CD4-positive, alpha-beta memory T cell (primary cell): ENCODE results near the gene SYT17. TPM values are rescaled to one million over a fixed set of nuclear protein-coding genes. Genes with fewer than 3 reads are reported as not detected.

ENCODE experiments used
- CTCF ChIA-PET: fragments of 350-600 bp; sonication (Branson Sonifier 250); formaldehyde crosslinking; loops from one replicate; lab custom pipeline; 2021; ENCODE audit warnings: inconsistent platforms; ENCODE audit not compliant: partially characterized antibody; lab: Charles Lee
- POLR2A ChIA-PET: fragments of 350-600 bp; sonication (Branson Sonifier 250); formaldehyde crosslinking; loops from one replicate; lab custom pipeline; 2021; ENCODE audit not compliant: partially characterized antibody; lab: Charles Lee
- DNase-seq, 5 donors: peaks; one replicate each; pipeline versions ENCODE4 v3.0.0 to v3.0.0-alpha.2; 2020 to 2022; ENCODE audit warnings: mixed read lengths in 1 of 5
- H3K27ac ChIP-seq: one replicate; pipeline ENCODE4 v1.7.0; 2013; ENCODE audit warnings: low read depth, low read length
- H3K27me3 ChIP-seq: 2 replicates; pipeline ENCODE4 v1.7.0; 2013; ENCODE audit warnings: mild to moderate bottlenecking, low read length, moderate library complexity; ENCODE audit not compliant: insufficient read depth
- H3K36me3 ChIP-seq: 2 replicates; pipeline ENCODE4 v1.7.0; 2013; ENCODE audit warnings: mild to moderate bottlenecking, low read length, moderate library complexity; ENCODE audit not compliant: insufficient read depth
- H3K4me1 ChIP-seq: 2 replicates; pipeline ENCODE4 v1.7.0; 2013; ENCODE audit warnings: mild to moderate bottlenecking, low read length, moderate library complexity; ENCODE audit not compliant: insufficient read depth
- H3K4me3 ChIP-seq, 2 donors: one replicate each; pipeline ENCODE4 v1.7.0; 2013; ENCODE audit warnings: low read length in 2 of 2, mild to moderate bottlenecking in 1 of 2
- H3K9me3 ChIP-seq, 2 donors: one replicate each; pipeline ENCODE4 v1.7.0; 2013; ENCODE audit warnings: low read length in 2 of 2, control low read depth in 1 of 2; ENCODE audit not compliant: control insufficient read depth in 1 of 2
- H3K27ac Mint-ChIP-seq, 7 donors: one replicate each; pipeline ENCODE4 v1.8.0; 2020 to 2021; ENCODE audit warnings: mixed read lengths in 7 of 7, mild to moderate bottlenecking in 6 of 7, inconsistent platforms in 3 of 7, moderate library complexity in 3 of 7
- H3K27me3 Mint-ChIP-seq, 2 donors: one replicate each; pipeline ENCODE4 v1.8.0; 2020 to 2021; ENCODE audit warnings: mixed read lengths in 2 of 2
- H3K36me3 Mint-ChIP-seq, 2 donors: one replicate each; pipeline ENCODE4 v1.8.0; 2020 to 2021; ENCODE audit warnings: mixed read lengths in 2 of 2, inconsistent platforms in 1 of 2, mild to moderate bottlenecking in 1 of 2
- H3K4me1 Mint-ChIP-seq, 4 donors: one replicate each; pipeline ENCODE4 v1.8.0; 2020 to 2021; ENCODE audit warnings: mixed read lengths in 4 of 4, mild to moderate bottlenecking in 1 of 4
- H3K4me3 Mint-ChIP-seq, 8 donors: one replicate each; pipeline ENCODE4 v1.8.0; 2020 to 2021; ENCODE audit warnings: mixed read lengths in 8 of 8, mild to moderate bottlenecking in 7 of 8, moderate library complexity in 6 of 8, inconsistent platforms in 3 of 8
- H3K9me3 Mint-ChIP-seq, 8 donors: one replicate each; pipeline ENCODE4 v1.8.0; 2020 to 2021; ENCODE audit warnings: mixed read lengths in 8 of 8, mild to moderate bottlenecking in 5 of 8, inconsistent platforms in 3 of 8, moderate library complexity in 1 of 8
- intact Hi-C: fragments of 100-400 bp; cut with micrococcal nuclease; formaldehyde crosslinking; loops from one replicate; pipeline ENCODE4 v1.15.1; 2023
- polyA plus RNA-seq, 2 donors: library from polyadenylated mRNA; unstranded; fragments of 300-500 nt; fragmentation: Illumina TruSeq; gene quantifications; one replicate each; pipeline ENCODE4 v1.2.3, GENCODE V29; 2021
- total RNA-seq, 2 experiments: library from RNA; stranded (reverse); gene quantifications; one replicate each; pipeline ENCODE4 v1.2.3, GENCODE V29; 2021

The SYT17 gene
- total and polyA plus RNA-seq, 4 experiments from 2014 or later, result not detected

DNA sequence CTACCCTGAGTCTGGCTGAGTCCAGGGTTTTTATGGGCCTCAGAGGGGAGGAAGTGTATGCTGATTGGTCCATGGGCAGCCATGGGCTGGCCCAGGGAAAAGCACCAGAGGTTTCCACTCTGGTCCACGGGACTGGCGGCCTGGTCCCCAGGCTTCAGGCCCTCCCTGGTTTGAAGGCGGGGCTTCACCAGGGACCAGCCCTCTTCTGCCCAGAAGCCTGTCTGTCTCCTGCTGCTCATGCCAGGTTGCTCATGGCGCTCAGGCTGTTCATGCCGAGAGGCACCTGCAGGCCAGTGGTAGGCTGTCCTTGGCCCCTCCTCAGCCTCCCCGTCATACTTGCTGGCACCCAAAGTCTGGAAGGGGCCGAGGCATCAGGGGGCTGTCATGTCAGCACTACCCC lies 72.5 kb downstream of the SYT17 start:
- Mint-ChIP-seq H3K9me3 (peaks cover 3 to 34% (median 18%) of the 10 kb centered on the region in 8 donors), H3K27ac (no peak overlapping the region), H3K4me3 (no peak overlapping the region), H3K4me1 (no peaks in the 10 kb centered on the region), H3K36me3 (no peaks in the 10 kb centered on the region), H3K27me3 (peaks cover 0 to 2% of the 10 kb centered on the region in 2 donors)
- Histone ChIP-seq H3K9me3 (peaks cover 0 to 4% of the 10 kb centered on the region in 2 donors), H3K4me3 (no peak overlapping the region), H3K27me3 (no peaks in the 10 kb centered on the region), H3K27ac (no peak overlapping the region), H3K36me3 (no peaks in the 10 kb centered on the region), H3K4me1 (no peaks in the 10 kb centered on the region)
- POLR2A ChIA-PET, result no interaction called here
- CTCF ChIA-PET, result no interaction called here
- no peak for DNase-seq
- intact Hi-C loops, result no loop called here

DNA sequence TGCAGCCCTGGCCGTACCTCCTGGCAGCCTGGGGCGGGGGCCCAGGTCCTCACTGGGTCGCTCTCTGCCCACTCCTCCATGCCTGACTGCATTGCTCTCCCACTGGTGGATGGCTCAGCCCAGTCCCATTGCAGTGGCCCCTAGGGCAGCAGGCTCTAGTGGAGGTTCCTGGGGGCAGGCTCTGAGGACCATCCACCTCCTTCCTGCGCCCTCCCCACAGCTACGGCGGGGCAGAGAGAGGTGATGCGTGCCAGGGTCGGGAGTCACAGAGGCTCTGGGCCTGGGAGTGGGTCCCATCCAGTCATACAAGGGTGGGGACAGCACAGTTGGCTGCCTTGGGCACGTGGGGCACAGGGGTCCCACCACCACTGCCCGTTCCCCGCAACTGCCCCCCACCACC lies 73.5 kb downstream of the SYT17 start:
- Mint-ChIP-seq H3K27ac (no peak overlapping the region), H3K9me3 (peaks cover 2 to 24% (median 11%) of the 10 kb centered on the region in 8 donors), H3K4me3 (no peak overlapping the region), H3K36me3 (no peaks in the 10 kb centered on the region), H3K27me3 (peaks cover 0 to 2% of the 10 kb centered on the region in 2 donors), H3K4me1 (no peaks in the 10 kb centered on the region)
- intact Hi-C loops, result no loop called here
- DNase-seq, result no peak
- ChIA-PET POLR2A (no interaction called here), CTCF (interaction anchor here (0.5 kb wide), 1 partner anchor 15 kb away, joined by 3 read pairs; no protein-coding TSS in a partner anchor)
- Histone ChIP-seq H3K27me3 (no peaks in the 10 kb centered on the region), H3K4me3 (no peak overlapping the region), H3K4me1 (no peaks in the 10 kb centered on the region), H3K9me3 (no peaks in the 10 kb centered on the region), H3K27ac (no peak overlapping the region), H3K36me3 (no peaks in the 10 kb centered on the region)

DNA sequence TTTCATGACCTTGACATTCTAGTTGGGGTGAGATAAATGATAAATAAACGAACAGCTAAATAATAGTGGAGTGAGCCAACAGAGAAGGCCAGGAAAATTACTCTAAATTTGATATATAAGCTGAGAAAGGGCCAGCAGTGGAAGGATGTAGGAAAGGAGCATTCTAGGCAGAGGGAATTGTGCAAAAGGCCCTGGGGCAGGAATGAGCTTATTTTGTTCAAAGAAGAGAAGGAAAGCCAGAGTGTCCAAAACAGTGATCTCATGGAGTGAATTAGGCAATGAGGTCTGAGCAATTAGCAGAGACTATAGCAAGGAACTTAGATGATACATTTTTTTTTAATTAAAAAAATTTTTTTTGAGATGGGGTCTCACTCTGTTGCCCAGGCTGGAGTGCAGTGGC lies 74.1 kb downstream of the SYT17 start:
- Histone ChIP-seq H3K27ac (no peak overlapping the region), H3K9me3 (no peaks in the 10 kb centered on the region), H3K36me3 (no peaks in the 10 kb centered on the region), H3K27me3 (no peaks in the 10 kb centered on the region), H3K4me3 (no peak overlapping the region), H3K4me1 (no peaks in the 10 kb centered on the region)
- ChIA-PET POLR2A (no interaction called here), CTCF (no interaction called here)
- Mint-ChIP-seq H3K9me3 (peaks cover 2 to 22% (median 6%) of the 10 kb centered on the region in 8 donors), H3K4me1 (no peaks in the 10 kb centered on the region), H3K36me3 (no peaks in the 10 kb centered on the region), H3K27me3 (peaks cover 0 to 2% of the 10 kb centered on the region in 2 donors), H3K4me3 (no peak overlapping the region), H3K27ac (no peak overlapping the region)
- DNase-seq, result no peak
- intact Hi-C loops, result no loop called here

DNA sequence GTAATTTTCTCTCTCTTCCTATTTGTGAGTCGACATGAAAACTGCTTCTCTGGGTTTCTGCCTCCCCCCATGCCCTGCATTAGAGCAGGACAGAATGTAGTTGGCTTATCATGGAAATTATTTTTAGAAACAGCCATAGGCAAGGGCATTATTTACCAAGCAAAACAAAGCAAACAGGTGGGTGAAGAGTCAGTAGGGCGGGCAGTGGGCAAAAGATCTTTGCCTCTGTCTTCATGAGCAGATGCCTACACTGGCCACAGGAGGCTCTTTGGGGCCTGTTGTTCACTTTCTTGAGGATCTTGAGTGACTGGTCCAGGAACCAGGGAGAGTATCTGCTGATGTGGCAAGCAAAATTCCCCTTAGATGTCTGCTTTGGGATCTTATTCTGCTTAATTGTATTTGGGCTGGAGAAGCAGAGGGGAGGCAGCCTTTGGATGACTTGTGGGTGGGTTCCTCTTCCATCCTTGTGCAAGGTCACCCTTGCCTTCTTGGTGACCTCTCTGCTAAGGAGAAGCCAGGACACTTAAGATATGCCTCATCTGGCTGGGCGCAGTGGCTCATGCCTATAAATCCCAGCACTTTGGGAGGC lies 75.0 kb downstream of the SYT17 start:
- peaks cover 0 to 2% of the 10 kb centered on the region in 2 donors for H3K27me3 Mint-ChIP-seq
- Histone ChIP-seq H3K27me3 (no peaks in the 10 kb centered on the region), H3K9me3 (no peaks in the 10 kb centered on the region), H3K36me3 (no peaks in the 10 kb centered on the region), H3K4me1 (no peaks in the 10 kb centered on the region), H3K4me3 (no peak overlapping the region), H3K27ac (no peak overlapping the region)
- ChIA-PET POLR2A (no interaction called here), CTCF (no interaction called here)
- intact Hi-C loops, result no loop called here
- peaks cover 1 to 15% (median 4%) of the 10 kb centered on the region in 8 donors for H3K9me3 Mint-ChIP-seq
- no peak overlapping the region for H3K4me3 Mint-ChIP-seq
- H3K27ac Mint-ChIP-seq, result no peak overlapping the region
- H3K36me3 Mint-ChIP-seq, result no peaks in the 10 kb centered on the region
- H3K4me1 Mint-ChIP-seq, result no peaks in the 10 kb centered on the region
- no peak for DNase-seq

DNA sequence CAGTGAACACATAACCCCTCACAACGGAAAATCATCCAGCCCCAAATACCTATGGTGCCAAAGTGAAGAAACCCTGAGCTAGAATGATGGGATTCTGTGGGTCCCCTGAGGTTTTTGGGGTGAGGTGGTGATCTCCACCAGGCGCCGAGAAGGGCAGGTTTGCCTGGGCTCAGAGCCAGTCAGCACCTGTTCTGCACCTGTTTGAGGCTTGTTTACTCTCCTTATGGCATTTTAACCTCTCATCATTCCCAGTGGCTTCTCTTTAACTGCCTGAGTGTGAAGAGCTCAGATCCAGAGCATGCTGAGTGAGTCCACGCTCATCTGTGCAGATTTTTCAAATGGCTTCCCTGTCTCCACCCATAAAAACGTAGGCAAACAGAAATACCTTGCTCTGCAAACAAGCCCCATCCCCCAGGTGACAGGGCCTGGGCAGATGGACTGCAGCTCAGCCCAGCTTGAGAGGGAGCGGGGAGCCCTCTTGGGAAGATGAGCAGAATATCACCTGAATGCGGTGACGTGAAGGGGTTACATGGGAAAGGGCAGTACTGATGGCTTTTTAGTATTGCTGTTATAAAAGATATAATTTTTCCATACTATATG lies 77.4 kb downstream of the SYT17 start:
- Histone ChIP-seq H3K4me3 (no peak overlapping the region), H3K9me3 (no peaks in the 10 kb centered on the region), H3K27me3 (no peaks in the 10 kb centered on the region), H3K4me1 (no peaks in the 10 kb centered on the region), H3K27ac (no peak overlapping the region), H3K36me3 (no peaks in the 10 kb centered on the region)
- Mint-ChIP-seq H3K36me3 (no peaks in the 10 kb centered on the region), H3K27me3 (peaks cover 0 to 2% of the 10 kb centered on the region in 2 donors), H3K4me3 (no peak overlapping the region), H3K4me1 (no peaks in the 10 kb centered on the region), H3K27ac (no peak overlapping the region), H3K9me3 (peaks cover 0 to 10% (median 4%) of the 10 kb centered on the region in 8 donors)
- ChIA-PET CTCF (no interaction called here), POLR2A (no interaction called here)
- intact Hi-C loops, result no loop called here
- no peak for DNase-seq

DNA sequence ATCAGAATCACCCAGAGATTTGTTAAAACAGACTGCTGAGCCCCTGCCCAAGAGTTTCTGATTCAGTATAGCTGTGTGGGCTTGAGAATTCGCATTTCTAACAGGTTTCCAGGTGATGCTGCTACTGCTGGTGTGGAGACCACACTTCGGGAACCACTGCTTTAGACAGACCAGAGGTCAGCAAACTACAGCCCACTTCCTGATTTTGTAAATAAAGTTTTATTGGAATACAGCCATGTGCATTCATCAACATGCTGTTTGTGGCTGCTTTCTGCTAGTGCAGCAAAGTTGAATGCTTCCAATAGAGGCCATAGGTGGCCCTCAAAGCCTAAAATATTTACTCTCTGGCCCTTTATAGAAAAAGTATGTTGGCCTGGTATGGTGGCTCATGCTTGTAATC lies 84.9 kb downstream of the SYT17 start:
- ChIA-PET CTCF (no interaction called here), POLR2A (no interaction called here)
- Mint-ChIP-seq H3K27me3 (peaks cover 4 to 13% of the 10 kb centered on the region in 2 donors), H3K4me1 (no peaks in the 10 kb centered on the region), H3K27ac (no peak overlapping the region), H3K36me3 (no peaks in the 10 kb centered on the region), H3K4me3 (no peak overlapping the region), H3K9me3 (peaks cover 0 to 6% (median 2%) of the 10 kb centered on the region in 8 donors)
- H3K36me3 ChIP-seq, result no peaks in the 10 kb centered on the region
- no peak overlapping the region for H3K27ac ChIP-seq
- no peak overlapping the region for H3K4me3 ChIP-seq
- no peaks in the 10 kb centered on the region for H3K9me3 ChIP-seq
- H3K27me3 ChIP-seq, result no peaks in the 10 kb centered on the region
- no peak for DNase-seq
- intact Hi-C loops, result no loop called here
- H3K4me1 ChIP-seq, result no peaks in the 10 kb centered on the region

DNA sequence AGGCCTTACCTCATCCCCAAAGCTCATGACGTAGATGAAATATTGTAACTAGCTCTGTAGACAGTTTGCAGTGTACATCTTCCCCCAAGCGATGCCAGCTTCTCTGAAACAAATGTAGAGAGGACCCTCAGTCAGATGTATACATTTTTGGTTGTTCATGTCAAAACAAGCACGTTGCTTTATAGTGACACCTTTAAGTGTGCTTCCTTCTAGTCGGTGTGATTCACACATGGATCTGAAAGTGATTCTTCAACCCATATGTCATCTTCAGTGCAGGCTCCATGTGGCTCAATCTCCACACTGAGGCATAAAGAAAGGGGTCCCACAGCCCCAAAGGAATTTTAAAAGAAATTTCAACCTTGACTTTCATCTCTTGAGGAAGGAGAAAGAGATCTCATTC lies 86.6 kb downstream of the SYT17 start:
- CTCF ChIA-PET, result no interaction called here
- H3K27me3 Mint-ChIP-seq, result peaks cover 5 to 13% of the 10 kb centered on the region in 2 donors
- intact Hi-C loops, result no loop called here

More for the DNA sequence above, 86.6 kb downstream of the SYT17 start:
- no peak overlapping the region for H3K27ac Mint-ChIP-seq
- no peaks in the 10 kb centered on the region for H3K36me3 Mint-ChIP-seq
- H3K4me3 ChIP-seq, result no peak overlapping the region
- DNase-seq, result no peak
- no peaks in the 10 kb centered on the region for H3K4me1 Mint-ChIP-seq
- peaks cover 0 to 3% (median 0%) of the 10 kb centered on the region in 8 donors for H3K9me3 Mint-ChIP-seq
- H3K27ac ChIP-seq, result no peak overlapping the region
- no peaks in the 10 kb centered on the region for H3K9me3 ChIP-seq
- H3K4me1 ChIP-seq, result no peaks in the 10 kb centered on the region
- no peaks in the 10 kb centered on the region for H3K27me3 ChIP-seq
- no peak overlapping the region for H3K4me3 Mint-ChIP-seq
- no peaks in the 10 kb centered on the region for H3K36me3 ChIP-seq
- POLR2A ChIA-PET, result no interaction called here
